Ishikawa (cell line): ENCODE measurements around the gene LIMA1.

Experiments used
- CEBPB ChIP-seq: IDR thresholded peaks from 2 replicates; pipeline ENCODE4 v1.6.1; 2012
- CREB1 ChIP-seq: IDR thresholded peaks from 2 replicates; pipeline ENCODE4 v1.6.1; 2012; ENCODE audit warnings: low read depth
- EP300 ChIP-seq: IDR thresholded peaks from 2 replicates; pipeline ENCODE4 v1.6.1; 2012; ENCODE audit warnings: borderline replicate concordance
- FOXM1 ChIP-seq: IDR thresholded peaks from 2 replicates; pipeline ENCODE4 v1.6.1; 2012; ENCODE audit warnings: low read depth, borderline replicate concordance
- NFIC ChIP-seq: IDR thresholded peaks from 2 replicates; pipeline ENCODE4 v1.6.1; 2012
- RAD21 ChIP-seq: IDR thresholded peaks from 2 replicates; pipeline ENCODE4 v1.6.1; 2012; ENCODE audit warnings: low read depth
- REST ChIP-seq: IDR thresholded peaks from 2 replicates; pipeline ENCODE4 v1.6.1; 2012; ENCODE audit warnings: low read depth, mild to moderate bottlenecking
- TAF1 ChIP-seq: IDR thresholded peaks from 2 replicates; pipeline ENCODE4 v1.6.1; 2012; ENCODE audit warnings: low read depth, mild to moderate bottlenecking
- TCF12 ChIP-seq: IDR thresholded peaks from 2 replicates; pipeline ENCODE4 v1.6.1; 2012; ENCODE audit warnings: low read depth
- YY1 ChIP-seq: IDR thresholded peaks from 2 replicates; pipeline ENCODE4 v1.6.1; 2012; ENCODE audit warnings: low read depth
- ZBTB7A ChIP-seq: IDR thresholded peaks from 2 replicates; pipeline ENCODE4 v1.6.1; 2012; ENCODE audit warnings: low read depth
- TF ChIP-seq, protein P1 (sequence below): IDR thresholded peaks from 2 replicates; pipeline ENCODE4 v1.6.1; 2012

DNA sequence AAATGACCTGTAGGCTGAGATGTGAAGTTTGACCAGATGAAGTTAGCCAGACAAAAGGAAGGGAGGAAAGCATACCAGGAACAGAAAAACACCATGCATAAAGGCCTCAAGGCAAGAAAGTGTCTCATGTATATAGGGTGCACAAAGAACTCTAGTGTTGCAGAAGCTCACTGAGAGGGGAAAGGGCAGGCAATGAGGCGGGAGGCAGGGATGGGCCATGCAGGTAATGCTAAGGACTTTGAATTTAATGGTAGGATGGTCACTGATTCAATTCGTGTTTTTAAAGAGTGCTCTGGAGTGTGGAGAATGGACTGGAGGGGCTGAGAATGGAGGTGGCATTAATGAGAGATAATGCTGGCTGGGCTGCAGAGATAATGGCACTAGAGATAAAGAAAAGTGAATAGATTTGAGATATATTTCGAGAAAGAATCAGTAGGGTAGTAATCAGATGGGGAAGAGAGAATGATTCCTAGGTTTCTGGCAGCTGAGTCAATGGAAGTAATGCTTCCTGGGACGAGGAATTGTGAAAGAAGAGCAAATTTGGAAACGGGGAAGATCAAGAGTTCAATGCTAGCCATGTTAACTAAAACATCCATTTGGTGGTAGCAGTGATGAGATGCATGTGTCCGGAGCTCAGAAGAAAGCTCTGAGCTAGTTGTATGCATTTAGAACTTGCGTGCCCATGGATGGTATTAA is 43.1 kb downstream of the LIMA1 start:
- TF ChIP-seq REST (no peak), YY1 (no peak), CEBPB (no peak), FOXM1 (no peak), EP300 (no peak), ZBTB7A (no peak), RAD21 (no peak), TAF1 (no peak), NFIC (no peak), TCF12 (no peak), CREB1 (no peak)
- TF ChIP-seq, protein P1, sequence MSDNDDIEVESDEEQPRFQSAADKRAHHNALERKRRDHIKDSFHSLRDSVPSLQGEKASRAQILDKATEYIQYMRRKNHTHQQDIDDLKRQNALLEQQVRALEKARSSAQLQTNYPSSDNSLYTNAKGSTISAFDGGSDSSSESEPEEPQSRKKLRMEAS: no peak
